Endodermal cell (in vitro differentiated cells): ENCODE results near the gene ENG. TPM values are rescaled to one million over a fixed set of nuclear protein-coding genes. Genes with fewer than 3 reads are reported as not detected.

Source experiments
- DNase-seq: peaks from one replicate; pipeline ENCODE4 v3.0.0-alpha.2; 2017
- H3K27ac ChIP-seq: 2 replicates; pipeline ENCODE4 v1.5.1; 2013; ENCODE audit warnings: mild to moderate bottlenecking, low read depth, low read length, moderate library complexity
- H3K27me3 ChIP-seq: 2 replicates; pipeline ENCODE4 v1.6.1; 2013; ENCODE audit warnings: mild to moderate bottlenecking, low read length, moderate library complexity; ENCODE audit not compliant: insufficient read depth, control insufficient read depth, poor library complexity, severe bottlenecking
- H3K36me3 ChIP-seq: 2 replicates; pipeline ENCODE4 v1.7.0; 2013; ENCODE audit warnings: mild to moderate bottlenecking, low read length, moderate library complexity; ENCODE audit not compliant: control insufficient read depth, insufficient read depth
- H3K4me1 ChIP-seq: one replicate; pipeline ENCODE4 v1.7.0; 2013; ENCODE audit warnings: low read length; ENCODE audit not compliant: control insufficient read depth, insufficient read depth
- H3K4me3 ChIP-seq: 2 replicates; pipeline ENCODE4 v1.5.1; 2013; ENCODE audit warnings: mild to moderate bottlenecking, low read length, moderate library complexity
- H3K9ac ChIP-seq: 2 replicates; pipeline ENCODE4 v1.6.1; 2013; ENCODE audit warnings: mild to moderate bottlenecking, low read length, moderate library complexity; ENCODE audit not compliant: poor library complexity, severe bottlenecking; ENCODE audit errors: extremely low read depth
- H3K9me3 ChIP-seq: 2 replicates; pipeline ENCODE4 v1.6.1; 2013; ENCODE audit warnings: mild to moderate bottlenecking, low read length, moderate library complexity; ENCODE audit not compliant: control insufficient read depth
- H3K27ac Mint-ChIP-seq: 2 replicates; pipeline ENCODE4 v1.8.0; 2020; ENCODE audit warnings: mixed read lengths
- H3K27me3 Mint-ChIP-seq: 2 replicates; pipeline ENCODE4 v1.8.0; 2021; ENCODE audit warnings: mild to moderate bottlenecking, mixed read lengths; ENCODE audit not compliant: insufficient read depth
- H3K36me3 Mint-ChIP-seq: 2 replicates; pipeline ENCODE4 v1.8.0; 2020; ENCODE audit warnings: low read depth, mixed read lengths
- H3K4me1 Mint-ChIP-seq: 2 replicates; pipeline ENCODE4 v1.8.0; 2020; ENCODE audit warnings: mixed read lengths
- H3K4me3 Mint-ChIP-seq: 2 replicates; pipeline ENCODE4 v1.8.0; 2020; ENCODE audit warnings: mild to moderate bottlenecking, moderate library complexity, mixed read lengths
- H3K9me3 Mint-ChIP-seq: 2 replicates; pipeline ENCODE4 v1.8.0; 2020; ENCODE audit warnings: mild to moderate bottlenecking, mixed read lengths
- WGBS, 2 experiments: methylation state at CpG; one replicate each; pipeline versions ENCODE4 v1.1.5 to v1.1.7; 2013; ENCODE audit warnings: missing lambda C conversion rate in 2 of 2, mixed read lengths in 1 of 2; ENCODE audit not compliant: insufficient coverage in 1 of 2, insufficient read length in 1 of 2; 5-methylcytosine and 5-hydroxymethylcytosine counted together
- total RNA-seq, 2 donors: library from RNA; stranded (reverse); fragmentation: NEBNext Ultra II Directional in 1 of 2; extraction: Animal tissue kit (Norgen Biotek cat#: 25700) in 1 of 2; gene quantifications; 2 replicates in 1 of 2; 3 replicates in 1 of 2; pipeline ENCODE4 v1.2.1, GENCODE V29; 2021
- TF ChIP-seq, protein P1 (sequence below): fragments of 200-600 bp; sonication (generic); conservative IDR thresholded peaks from 2 replicates; pipeline ENCODE4 v1.5.0; 2021; ENCODE audit warnings: antibody characterized with exemption, mild to moderate bottlenecking

ENG gene
- total RNA-seq, 2 donors from 2014 or later = 2.2 to 2.4 TPM

DNA sequence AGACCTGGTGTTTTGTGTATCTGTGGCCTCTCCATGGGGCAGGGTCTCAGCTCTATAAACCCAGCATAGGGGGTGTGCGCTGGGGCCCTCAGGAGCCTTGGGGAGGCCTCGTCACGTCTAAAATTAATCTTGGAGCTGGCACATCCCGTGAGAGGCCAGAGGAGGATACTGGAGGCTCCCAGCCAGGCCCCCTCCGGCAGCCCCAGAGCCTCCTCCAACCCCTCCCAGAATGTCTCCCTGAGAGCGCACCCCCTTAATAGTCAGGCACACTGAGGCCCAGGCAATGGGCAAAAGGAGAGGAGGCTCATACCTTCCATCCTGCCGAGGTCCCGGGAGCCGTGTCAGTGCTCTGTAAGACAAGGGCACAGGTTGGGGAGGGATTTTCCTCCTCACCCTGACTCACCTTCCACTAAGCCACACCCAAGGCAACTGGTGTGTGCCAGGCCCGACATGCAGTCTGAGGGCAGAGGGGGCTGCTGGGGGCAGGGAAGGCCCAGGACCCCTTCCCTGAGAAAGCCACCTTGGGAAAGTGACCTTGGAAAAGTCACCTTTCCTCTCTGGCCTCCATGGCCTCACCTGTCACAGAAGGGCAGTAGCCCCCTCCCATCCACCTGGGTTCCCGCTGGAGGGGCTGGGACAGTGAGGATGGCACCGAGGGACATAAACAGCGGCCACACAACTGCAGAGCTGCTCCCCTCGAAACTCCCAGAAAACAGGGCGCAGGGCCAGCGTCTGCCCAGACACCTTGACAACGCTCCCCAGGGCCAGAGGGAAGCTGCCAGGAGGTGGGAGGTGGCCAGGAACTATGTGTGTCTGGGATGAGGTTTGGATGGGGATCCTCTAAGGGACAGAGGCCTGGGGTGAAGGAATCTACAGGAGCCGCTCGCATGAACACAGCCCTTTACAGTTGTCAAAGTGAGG, 20.1 kb upstream of the ENG start:
- TF ChIP-seq, protein P1, sequence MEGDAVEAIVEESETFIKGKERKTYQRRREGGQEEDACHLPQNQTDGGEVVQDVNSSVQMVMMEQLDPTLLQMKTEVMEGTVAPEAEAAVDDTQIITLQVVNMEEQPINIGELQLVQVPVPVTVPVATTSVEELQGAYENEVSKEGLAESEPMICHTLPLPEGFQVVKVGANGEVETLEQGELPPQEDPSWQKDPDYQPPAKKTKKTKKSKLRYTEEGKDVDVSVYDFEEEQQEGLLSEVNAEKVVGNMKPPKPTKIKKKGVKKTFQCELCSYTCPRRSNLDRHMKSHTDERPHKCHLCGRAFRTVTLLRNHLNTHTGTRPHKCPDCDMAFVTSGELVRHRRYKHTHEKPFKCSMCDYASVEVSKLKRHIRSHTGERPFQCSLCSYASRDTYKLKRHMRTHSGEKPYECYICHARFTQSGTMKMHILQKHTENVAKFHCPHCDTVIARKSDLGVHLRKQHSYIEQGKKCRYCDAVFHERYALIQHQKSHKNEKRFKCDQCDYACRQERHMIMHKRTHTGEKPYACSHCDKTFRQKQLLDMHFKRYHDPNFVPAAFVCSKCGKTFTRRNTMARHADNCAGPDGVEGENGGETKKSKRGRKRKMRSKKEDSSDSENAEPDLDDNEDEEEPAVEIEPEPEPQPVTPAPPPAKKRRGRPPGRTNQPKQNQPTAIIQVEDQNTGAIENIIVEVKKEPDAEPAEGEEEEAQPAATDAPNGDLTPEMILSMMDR = no peak
- Histone ChIP-seq H3K9ac (no peak overlapping the region), H3K9me3 (no peaks in the 10 kb centered on the region), H3K36me3 (no peaks in the 10 kb centered on the region), H3K4me1 (peaks cover 8% of the 10 kb centered on the region), H3K4me3 (no peak overlapping the region), H3K27me3 (no peaks in the 10 kb centered on the region), H3K27ac (no peak overlapping the region)
- H3K27me3 Mint-ChIP-seq = no peaks in the 10 kb centered on the region
- no peaks in the 10 kb centered on the region for H3K36me3 Mint-ChIP-seq
- no peak overlapping the region for H3K27ac Mint-ChIP-seq
- H3K4me1 Mint-ChIP-seq = peaks cover 11% of the 10 kb centered on the region
- DNase-seq = no peak
- H3K9me3 Mint-ChIP-seq = no peaks in the 10 kb centered on the region
- no peak overlapping the region for H3K4me3 Mint-ChIP-seq
- 93 to 100% methylated on average over 2 to 19 of the region's 19 CpGs for WGBS, 2 experiments

DNA sequence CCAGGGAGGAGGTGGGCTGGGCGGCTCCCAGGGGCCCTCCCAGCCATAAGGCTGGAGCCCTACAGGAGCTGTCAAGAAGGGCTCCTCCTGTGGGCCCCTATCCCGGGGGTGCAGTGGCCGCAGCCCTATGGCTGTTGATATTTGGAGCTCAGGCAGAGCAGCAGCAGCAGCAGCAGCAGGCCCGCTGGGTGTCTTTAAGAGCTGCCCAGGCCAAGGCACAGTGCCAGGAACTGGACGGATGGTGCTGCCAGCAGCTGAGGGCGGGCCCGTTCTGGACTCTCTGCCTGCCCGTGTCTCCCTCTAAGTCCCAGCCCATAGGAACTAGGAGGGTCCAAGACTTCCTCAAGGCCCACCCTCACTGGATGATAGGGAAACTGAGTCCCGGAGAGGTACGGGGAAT, 19.4 kb upstream of the ENG start:
- Histone ChIP-seq H3K27me3 (no peaks in the 10 kb centered on the region), H3K4me3 (no peak overlapping the region), H3K27ac (peak overlapping the region; percentile 74), H3K36me3 (no peaks in the 10 kb centered on the region), H3K4me1 (peaks cover 8% of the 10 kb centered on the region), H3K9ac (no peak overlapping the region), H3K9me3 (no peaks in the 10 kb centered on the region)
- peak; percentile 38 for DNase-seq
- TF ChIP-seq, protein P1 = no peak
- WGBS, 2 experiments = 78 to 92% methylated on average over 4 to 10 of the region's 10 CpGs
- Mint-ChIP-seq H3K4me1 (peaks cover 11% of the 10 kb centered on the region), H3K9me3 (no peaks in the 10 kb centered on the region), H3K27me3 (no peaks in the 10 kb centered on the region), H3K36me3 (no peaks in the 10 kb centered on the region), H3K27ac (no peak overlapping the region), H3K4me3 (no peak overlapping the region)

DNA sequence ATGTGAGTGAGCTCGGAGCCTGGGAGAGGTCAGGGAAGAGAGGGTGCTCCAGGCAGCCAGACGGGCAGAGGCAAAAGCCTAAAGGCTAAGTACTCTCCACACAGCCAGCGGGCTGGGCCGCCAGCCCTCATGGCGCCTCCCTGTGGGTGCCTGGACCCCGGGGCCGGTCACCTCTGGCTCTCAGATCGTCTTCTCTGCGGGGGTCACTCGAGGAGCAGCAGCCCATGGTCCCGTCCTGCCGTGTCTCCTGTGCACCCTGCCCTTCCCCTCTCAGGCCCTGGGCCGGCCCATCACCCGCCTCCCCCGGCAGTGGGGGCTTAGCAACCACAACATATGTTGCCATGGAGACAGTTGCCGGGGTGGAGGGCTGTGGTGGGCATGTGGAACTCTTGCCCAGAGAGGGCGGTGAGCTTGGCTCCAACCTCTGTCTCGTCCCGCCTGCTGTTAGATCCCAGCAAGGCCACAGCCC, 18.8 kb upstream of the ENG start:
- DNase-seq = peak; percentile 44
- peaks cover 8% of the 10 kb centered on the region for H3K4me1 Mint-ChIP-seq
- no peak overlapping the region for H3K9ac ChIP-seq

More for the DNA sequence above, 18.8 kb upstream of the ENG start:
- no peak overlapping the region for H3K4me3 ChIP-seq
- WGBS, 2 experiments = 72 to 87% methylated on average over 2 to 19 of the region's 19 CpGs
- H3K27ac ChIP-seq = peak overlapping the region; percentile 74
- H3K4me3 Mint-ChIP-seq = no peak overlapping the region
- no peaks in the 10 kb centered on the region for H3K9me3 Mint-ChIP-seq
- no peaks in the 10 kb centered on the region for H3K27me3 ChIP-seq
- TF ChIP-seq, protein P1 = no peak
- no peaks in the 10 kb centered on the region for H3K36me3 Mint-ChIP-seq
- no peaks in the 10 kb centered on the region for H3K36me3 ChIP-seq
- H3K27ac Mint-ChIP-seq = no peak overlapping the region
- H3K27me3 Mint-ChIP-seq = no peaks in the 10 kb centered on the region
- H3K9me3 ChIP-seq = no peaks in the 10 kb centered on the region
- H3K4me1 ChIP-seq = peaks cover 8% of the 10 kb centered on the region
